Measurements from ENCODE around the gene INSR.
"Not testable (repeated sequence)": the region's sequence is repeated elsewhere in the genome, so short reads cannot be mapped to it uniquely, and the experiment has no call there.

Gene INSR

GRCh38 chr19:7161292-7161691 is 132.9 kb downstream of the INSR start:
- H3K4me3 ChIP-seq (ENCODE audit: low read depth, low read length): no peak overlapping the region
- DNase-seq (ENCODE audit: low read depth): no peak
- no peak for TF ChIP-seq CTCF (IDR thresholded peaks at IDR 0.05; ENCODE audit: low read depth, low read length, missing control alignments)

GRCh38 chr19:7159105-7159933 is 134.9 kb downstream of the INSR start:
- no peak for TF ChIP-seq CTCF (IDR thresholded peaks at IDR 0.05; ENCODE audit: low read depth, low read length, missing control alignments)
- no peak for DNase-seq (ENCODE audit: low read depth)
- H3K4me3 ChIP-seq (ENCODE audit: low read depth, low read length): no peak overlapping the region

- no peak for TF ChIP-seq CTCF (IDR thresholded peaks at IDR 0.05; ENCODE audit: low read depth, low read length, missing control alignments)
- no peak for DNase-seq (ENCODE audit: low read depth)
- H3K4me3 ChIP-seq (ENCODE audit: low read depth, low read length): no peak overlapping the region
Observed at GRCh38 chr19:7153022-7153421, 141.2 kb downstream of the INSR start.

GRCh38 chr19:7152568-7152967 is 141.6 kb downstream of the INSR start:
- TF ChIP-seq CTCF (IDR thresholded peaks at IDR 0.05; ENCODE audit: low read depth, low read length, missing control alignments): no peak
- no peak for DNase-seq (ENCODE audit: low read depth)
- no peak overlapping the region for H3K4me3 ChIP-seq (ENCODE audit: low read depth, low read length)

- TF ChIP-seq CTCF (IDR thresholded peaks at IDR 0.05; ENCODE audit: low read depth, low read length, missing control alignments): no peak
- no peak overlapping the region for H3K4me3 ChIP-seq (ENCODE audit: low read depth, low read length)
- DNase-seq (ENCODE audit: low read depth): no peak
Observed at GRCh38 chr19:7149956-7150705, 144.1 kb downstream of the INSR start.

- not testable (repeated sequence) for H3K4me3 ChIP-seq (ENCODE audit: low read depth, low read length); DNase-seq (ENCODE audit: low read depth)
Observed at GRCh38 chr19:7147119-7147675, 147.0 kb downstream of the INSR start.

- DNase-seq (ENCODE audit: low read depth): not testable (repeated sequence)
Observed at GRCh38 chr19:7146086-7146485, 148.1 kb downstream of the INSR start.

More at GRCh38 chr19:7146086-7146485, 148.1 kb downstream of the INSR start:
- H3K4me3 ChIP-seq (ENCODE audit: low read depth, low read length): not testable (repeated sequence)
